Esophagus muscularis mucosa (tissue), 4 donors: Measurements from ENCODE around the gene HAUS8.

Experiments used
- EP300 ChIP-seq: sonication (generic); formaldehyde crosslinking; IDR thresholded peaks from one replicate; pipeline ENCODE4 v1.6.1; 2017; ENCODE audit warnings: antibody characterized with exemption
- POLR2A ChIP-seq: fragments of 450-650 bp; IDR thresholded peaks from one replicate; pipeline ENCODE4 v1.6.1; 2017; ENCODE audit warnings: antibody characterized with exemption, moderate library complexity, mild to moderate bottlenecking, low read depth
- POLR2AphosphoS5 ChIP-seq, 2 donors: sonication (generic); formaldehyde crosslinking; IDR thresholded peaks; one replicate each; pipeline ENCODE4 v1.6.1; 2017; ENCODE audit warnings: antibody characterized with exemption in 2 of 2
- TF ChIP-seq, protein P1 (sequence below), 3 experiments: fragments of 200-600 bp in 2 of 3; fragments of 450-650 bp in 1 of 3; sonication (generic) in 2 of 3; IDR thresholded peaks; one replicate each; pipeline ENCODE4 v1.5.1; 2017 to 2019; ENCODE audit warnings: antibody characterized with exemption in 3 of 3, mild to moderate bottlenecking in 2 of 3, moderate library complexity in 1 of 3

DNA sequence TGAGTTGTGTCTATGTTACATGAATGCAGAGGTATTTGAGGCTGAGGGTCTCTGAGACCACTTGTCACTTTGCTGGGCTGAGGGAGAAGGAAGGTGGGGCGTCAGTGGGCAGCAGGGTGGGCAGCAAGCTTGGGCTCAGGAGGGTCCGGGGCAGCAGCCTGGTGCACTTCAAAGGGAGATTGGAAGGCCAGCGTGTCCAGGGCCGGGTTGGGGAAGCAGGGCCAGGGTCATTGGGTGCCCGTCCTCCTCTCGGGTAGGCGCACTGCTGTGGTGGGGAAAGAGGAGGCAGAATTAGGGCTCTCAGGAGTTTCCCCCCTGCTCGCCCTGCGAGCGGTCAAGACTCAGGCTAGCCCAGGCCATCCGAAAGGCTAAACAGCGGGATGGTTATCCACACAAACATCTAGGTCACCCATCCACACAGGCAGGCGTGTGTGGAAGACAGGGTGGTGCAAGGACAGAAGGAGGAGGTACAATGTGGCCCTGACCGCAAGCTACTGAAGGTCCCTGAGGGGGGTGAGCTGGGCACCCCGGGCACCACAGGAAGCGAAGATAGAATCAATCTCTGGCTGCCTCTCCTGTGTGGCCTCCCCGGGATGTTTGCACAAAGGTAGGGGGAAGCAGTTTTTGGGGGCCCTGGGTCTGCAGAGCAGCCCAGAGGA lies 38.0 kb upstream of the HAUS8 start:
- TF ChIP-seq POLR2A: no peak
- TF ChIP-seq, protein P1, sequence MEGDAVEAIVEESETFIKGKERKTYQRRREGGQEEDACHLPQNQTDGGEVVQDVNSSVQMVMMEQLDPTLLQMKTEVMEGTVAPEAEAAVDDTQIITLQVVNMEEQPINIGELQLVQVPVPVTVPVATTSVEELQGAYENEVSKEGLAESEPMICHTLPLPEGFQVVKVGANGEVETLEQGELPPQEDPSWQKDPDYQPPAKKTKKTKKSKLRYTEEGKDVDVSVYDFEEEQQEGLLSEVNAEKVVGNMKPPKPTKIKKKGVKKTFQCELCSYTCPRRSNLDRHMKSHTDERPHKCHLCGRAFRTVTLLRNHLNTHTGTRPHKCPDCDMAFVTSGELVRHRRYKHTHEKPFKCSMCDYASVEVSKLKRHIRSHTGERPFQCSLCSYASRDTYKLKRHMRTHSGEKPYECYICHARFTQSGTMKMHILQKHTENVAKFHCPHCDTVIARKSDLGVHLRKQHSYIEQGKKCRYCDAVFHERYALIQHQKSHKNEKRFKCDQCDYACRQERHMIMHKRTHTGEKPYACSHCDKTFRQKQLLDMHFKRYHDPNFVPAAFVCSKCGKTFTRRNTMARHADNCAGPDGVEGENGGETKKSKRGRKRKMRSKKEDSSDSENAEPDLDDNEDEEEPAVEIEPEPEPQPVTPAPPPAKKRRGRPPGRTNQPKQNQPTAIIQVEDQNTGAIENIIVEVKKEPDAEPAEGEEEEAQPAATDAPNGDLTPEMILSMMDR (IDR thresholded peaks at IDR 0.05): no peak
- TF ChIP-seq POLR2AphosphoS5 (IDR thresholded peaks at IDR 0.05): no peak
- TF ChIP-seq EP300: no peak
